Stimulated activated CD4-positive, alpha-beta T cell treated with anti-CD3 and anti-CD28 coated beads, TNF-alpha, amount 100 ng/mL, for 24 hours (primary cell): ENCODE data around the gene GABRP.
"Not testable (repeated sequence)": the region's sequence is repeated elsewhere in the genome, so short reads cannot be mapped to it uniquely, and the experiment has no call there.

ENCODE experiments used
- DNase-seq, 3 experiments: peaks; one replicate each; pipeline ENCODE4 v3.0.0-alpha.2; 2020; ENCODE audit warnings: low read depth in 3 of 3

GABRP gene

GRCh38 chr5:170792878-170793277, 9.4 kb downstream of the GABRP start:
- DNase-seq, result no peak

GRCh38 chr5:170795154-170795553, 11.6 kb downstream of the GABRP start:
- no peak for DNase-seq

GRCh38 chr5:170805666-170806065, 22.1 kb downstream of the GABRP start:
- no peak for DNase-seq

GRCh38 chr5:170809551-170809950, 26.0 kb downstream of the GABRP start:
- DNase-seq, result no peak

GRCh38 chr5:170811719-170812118, 28.2 kb downstream of the GABRP start:
- DNase-seq, result no peak

- no peak for DNase-seq
Observed at GRCh38 chr5:170813231-170813630, 29.7 kb downstream of the GABRP start.

- no peak for DNase-seq
Observed at GRCh38 chr5:170817195-170817594, 33.7 kb downstream of the GABRP start.

- no peak for DNase-seq
Observed at GRCh38 chr5:170818232-170818631, 34.7 kb downstream of the GABRP start.

GRCh38 chr5:170819824-170820223, 36.3 kb downstream of the GABRP start:
- DNase-seq, result no peak

- no peak for DNase-seq
Observed at GRCh38 chr5:170821257-170821800, 37.8 kb downstream of the GABRP start.

GRCh38 chr5:170826117-170826516, 42.6 kb downstream of the GABRP start:
- no peak for DNase-seq

- DNase-seq, result no peak
Observed at GRCh38 chr5:170832241-170832640, 48.7 kb downstream of the GABRP start.

- DNase-seq, result not testable (repeated sequence)
Observed at GRCh38 chr5:170833981-170834380, 50.5 kb downstream of the GABRP start.

GRCh38 chr5:170836226-170836625, 52.7 kb downstream of the GABRP start:
- no peak for DNase-seq

GRCh38 chr5:170843870-170844269, 60.3 kb downstream of the GABRP start:
- DNase-seq, result no peak

- DNase-seq, result no peak
Observed at GRCh38 chr5:170844651-170845050, 61.1 kb downstream of the GABRP start.

GRCh38 chr5:170846416-170846815, 62.9 kb downstream of the GABRP start:
- DNase-seq, result no peak

- no peak for DNase-seq
Observed at GRCh38 chr5:170846846-170847245, 63.3 kb downstream of the GABRP start.

GRCh38 chr5:170848033-170848432, 64.5 kb downstream of the GABRP start:
- no peak for DNase-seq

GRCh38 chr5:170849374-170849773, 65.8 kb downstream of the GABRP start:
- no peak for DNase-seq

GRCh38 chr5:170854566-170854965, 71.0 kb downstream of the GABRP start:
- no peak for DNase-seq

- DNase-seq, result no peak
Observed at GRCh38 chr5:170857066-170857465, 73.5 kb downstream of the GABRP start.

- no peak for DNase-seq
Observed at GRCh38 chr5:170860415-170860814, 76.9 kb downstream of the GABRP start.
